Measurements from ENCODE around the gene DCAF7.

- no peak for TF ChIP-seq CTCF (IDR thresholded peaks at IDR 0.05; ENCODE audit: low read depth, low read length, poor library complexity, severe bottlenecking)
- TF ChIP-seq EZH2phosphoT487 (IDR thresholded peaks at IDR 0.05; ENCODE audit: borderline replicate concordance, low read length), result no peak
Observed at GRCh38 chr17:63639125-63639524, 88.8 kb downstream of the DCAF7 start.
